Fibroblast of peridontal ligament (primary cell): ENCODE results near the gene KLK2.

Experiments used
- DNase-seq: peaks from one replicate; pipeline ENCODE4 v3.0.0-alpha.2; 2010; ENCODE audit errors: extremely low read depth

KLK2 gene

GRCh38 chr19:50850738-50851137 is 22.5 kb upstream of the KLK2 start:
- no peak for DNase-seq

GRCh38 chr19:50851620-50852019 is 21.6 kb upstream of the KLK2 start:
- no peak for DNase-seq

- DNase-seq = no peak
Measured at GRCh38 chr19:50854636-50855410, 18.4 kb upstream of the KLK2 start, which contains the start of gene KLK3. Gene KLK3 (plus strand): TSS chr19:50854915. CDS start chr19:50854956, 41 bp downstream.

- DNase-seq = no peak
Measured at GRCh38 chr19:50857366-50857765, 15.9 kb upstream of the KLK2 start.

- DNase-seq = no peak
Measured at GRCh38 chr19:50858886-50859285, 14.4 kb upstream of the KLK2 start.

- DNase-seq = no peak
Measured at GRCh38 chr19:50859849-50860248, 13.4 kb upstream of the KLK2 start.

GRCh38 chr19:50861010-50861409 is 12.2 kb upstream of the KLK2 start:
- DNase-seq = no peak

- no peak for DNase-seq
Measured at GRCh38 chr19:50861496-50862286, 11.5 kb upstream of the KLK2 start.

GRCh38 chr19:50869479-50869878 is 3.8 kb upstream of the KLK2 start:
- no peak for DNase-seq

GRCh38 chr19:50870417-50871089 is 2.7 kb upstream of the KLK2 start:
- DNase-seq = no peak

GRCh38 chr19:50874211-50874610 is 972 bp downstream of the KLK2 start:
- DNase-seq = no peak

GRCh38 chr19:50875795-50876422 is 2.7 kb downstream of the KLK2 start:
- no peak for DNase-seq

GRCh38 chr19:50876456-50876855 is 3.2 kb downstream of the KLK2 start:
- no peak for DNase-seq

- no peak for DNase-seq
Measured at GRCh38 chr19:50877338-50877737, 4.1 kb downstream of the KLK2 start.

- DNase-seq = no peak
Measured at GRCh38 chr19:50878851-50879250, 5.6 kb downstream of the KLK2 start.

- DNase-seq = no peak
Measured at GRCh38 chr19:50880241-50880640, 7.0 kb downstream of the KLK2 start.

GRCh38 chr19:50882188-50882587 is 8.9 kb downstream of the KLK2 start:
- no peak for DNase-seq

- no peak for DNase-seq
Measured at GRCh38 chr19:50889638-50890037, 16.4 kb downstream of the KLK2 start.

GRCh38 chr19:50890422-50891252 is 17.4 kb downstream of the KLK2 start:
- DNase-seq = no peak

- DNase-seq = no peak
Measured at GRCh38 chr19:50891253-50891625, 18.0 kb downstream of the KLK2 start.

- no peak for DNase-seq
Measured at GRCh38 chr19:50893047-50893736, 20.0 kb downstream of the KLK2 start.
